GM12878 (cell line): ENCODE data around the gene TCERG1L. TPM values are rescaled to one million over a fixed set of nuclear protein-coding genes. Genes with fewer than 3 reads are reported as not detected.

Experiments used
- ATAC-seq: fragments of 200-7000 bp; cut with Tn5 transposase; 3 replicates; pipeline ENCODE4 v1.9.1; 2020; ENCODE audit warnings: mild to moderate bottlenecking, moderate library complexity
- BruUV-seq: library from RNA; stranded (reverse); fragments of 400-500 nt; replicated peaks from 2 replicates; lab custom pipeline; 2021; lab: Mats Ljungman, UMichigan
- CTCF ChIA-PET: fragments of 300-600 bp; sonication (Branson Sonifier 250); formaldehyde crosslinking; extraction: SDS; loops from one replicate; lab custom pipeline; 2021; ENCODE audit warnings: inconsistent platforms; lab: Yijun Ruan, JAX
- POLR2A ChIA-PET: fragments of 350-600 bp; formaldehyde crosslinking; extraction: SDS; loops from one replicate; lab custom pipeline; 2021; ENCODE audit warnings: inconsistent platforms; lab: Charles Lee
- RAD21 ChIA-PET: fragments of 300-600 bp; sonication (Branson Sonifier 250); formaldehyde crosslinking; loops from one replicate; lab custom pipeline; 2023; ENCODE audit warnings: antibody characterized with exemption; ENCODE audit not compliant: unreplicated experiment; lab: Charles Lee
- SMC1A ChIA-PET: fragments of 300-600 bp; sonication (Branson Sonifier 250); formaldehyde crosslinking; loops from one replicate; lab custom pipeline; 2023; ENCODE audit not compliant: unreplicated experiment, uncharacterized antibody; lab: Charles Lee
- DNase-seq: peaks from one replicate; pipeline ENCODE4 v3.0.0-alpha.2; 2011; ENCODE audit warnings: low read depth, low spot score
- FAIRE-seq: peaks from 3 replicates; lab custom pipeline; 2011; peaks lifted over from hg19 to GRCh38; lab: Jason Lieb, UNC
- H2AFZ ChIP-seq: 2 replicates; pipeline ENCODE4 v1.6.0; 2011; ENCODE audit warnings: low read depth, low read length, control low read depth; ENCODE audit not compliant: control insufficient read depth
- H3K27ac ChIP-seq: 2 replicates; pipeline ENCODE4 v1.5.1; 2011; ENCODE audit warnings: control low read depth; ENCODE audit not compliant: control insufficient read depth, insufficient read depth
- H3K27me3 ChIP-seq, 2 experiments: replicated peaks in 1 of 2; 2 replicates each; pipeline versions ENCODE4 v1.6.0 to v1.6.1; 2011; ENCODE audit warnings: low read length in 1 of 2; ENCODE audit not compliant: control insufficient read depth in 2 of 2, insufficient read depth in 2 of 2
- H3K36me3 ChIP-seq, 2 experiments: 2 replicates each; pipeline ENCODE4 v1.5.1; 2011; ENCODE audit warnings: low read length in 1 of 2; ENCODE audit not compliant: control insufficient read depth in 2 of 2, insufficient read depth in 2 of 2
- H3K4me1 ChIP-seq: 2 replicates; pipeline ENCODE4 v1.6.1; 2011; ENCODE audit warnings: mild to moderate bottlenecking, low read length, moderate library complexity, mixed read lengths; ENCODE audit not compliant: control insufficient read depth, insufficient read depth
- H3K4me2 ChIP-seq: 2 replicates; pipeline ENCODE4 v1.6.0; 2011; ENCODE audit warnings: control low read depth; ENCODE audit not compliant: control insufficient read depth, insufficient read depth
- H3K4me3 ChIP-seq: fragments of 200-600 bp; sonication (generic); 2 replicates; pipeline ENCODE4 v1.5.1; 2016
- H3K79me2 ChIP-seq: 2 replicates; pipeline ENCODE4 v1.6.0; 2011; ENCODE audit warnings: low read length; ENCODE audit not compliant: control insufficient read depth, insufficient read depth
- H3K9ac ChIP-seq: 2 replicates; pipeline ENCODE4 v1.8.0; 2011; ENCODE audit warnings: low read length, control low read depth, mixed read lengths; ENCODE audit not compliant: control insufficient read depth, insufficient read depth
- H3K9me3 ChIP-seq: replicated peaks from 3 replicates; pipeline ENCODE4 v1.5.1; 2011; ENCODE audit warnings: mild to moderate bottlenecking, low read length; ENCODE audit not compliant: control insufficient read depth, insufficient read depth
- H4K20me1 ChIP-seq: 2 replicates; pipeline ENCODE4 v1.6.0; 2011; ENCODE audit not compliant: control insufficient read depth, insufficient read depth
- CBX5 ChIP-seq: sonication (generic); IDR thresholded peaks from 2 replicates; pipeline ENCODE4 v1.6.1; 2016; ENCODE audit warnings: low read depth, moderate library complexity, mild to moderate bottlenecking, inconsistent platforms
- EZH2 ChIP-seq: IDR thresholded peaks from 2 replicates; pipeline ENCODE4 v1.6.1; 2012; ENCODE audit warnings: low read depth, mild to moderate bottlenecking, control low read depth, inconsistent platforms, low read length, borderline replicate concordance; ENCODE audit not compliant: control insufficient read depth
- HCFC1 ChIP-seq: fragments of 150-350 bp; IDR thresholded peaks from 2 replicates; pipeline ENCODE4 v1.6.1; 2014; ENCODE audit warnings: low read length
- HDAC2 ChIP-seq: fragments of 200-600 bp; sonication (generic); IDR thresholded peaks from 2 replicates; pipeline ENCODE4 v1.6.1; 2017
- JUNB ChIP-seq: IDR thresholded peaks from 2 replicates; pipeline ENCODE4 v1.6.1; 2016; ENCODE audit warnings: antibody characterized with exemption, mild to moderate bottlenecking
- NFIC ChIP-seq: IDR thresholded peaks from 2 replicates; pipeline ENCODE4 v1.6.1; 2012; ENCODE audit warnings: low read depth, mild to moderate bottlenecking, inconsistent platforms, low read length, moderate library complexity
- NR2F1 ChIP-seq: fragments of 450-650 bp; conservative IDR thresholded peaks from 2 replicates; pipeline ENCODE4 v1.6.1; 2017; ENCODE audit warnings: mild to moderate bottlenecking
- RCOR1 ChIP-seq: conservative IDR thresholded peaks from 2 replicates; pipeline ENCODE4 v1.6.1; 2012; ENCODE audit warnings: low read depth, low read length, improper control_type of control experiment
- RUNX3 ChIP-seq: IDR thresholded peaks from 2 replicates; pipeline ENCODE4 v1.6.1; 2012; ENCODE audit warnings: low read length, inconsistent platforms
- SP1 ChIP-seq: IDR thresholded peaks from one replicate; pipeline ENCODE4 v1.6.1; 2011; ENCODE audit warnings: low read depth, low read length
- STAT1 ChIP-seq: fragments of 450-650 bp; conservative IDR thresholded peaks from 2 replicates; pipeline ENCODE4 v1.6.1; 2014; ENCODE audit warnings: antibody characterized with exemption, mild to moderate bottlenecking
- SUPT20H ChIP-seq: IDR thresholded peaks from 2 replicates; pipeline ENCODE4 v1.6.1; 2011; ENCODE audit warnings: low read depth, mild to moderate bottlenecking, low read length, moderate library complexity, borderline replicate concordance; ENCODE audit not compliant: control insufficient read depth
- SUZ12 ChIP-seq: fragments of 200-600 bp; sonication (generic); IDR thresholded peaks from one replicate; pipeline ENCODE4 v1.6.1; 2018; ENCODE audit warnings: antibody characterized with exemption, mild to moderate bottlenecking; ENCODE audit not compliant: unreplicated experiment
- TCF12 ChIP-seq: IDR thresholded peaks from 2 replicates; pipeline ENCODE4 v1.6.1; 2011; ENCODE audit warnings: low read depth, mild to moderate bottlenecking, low read length
- ZBED1 ChIP-seq: IDR thresholded peaks from 2 replicates; pipeline ENCODE4 v1.6.1; 2016; ENCODE audit warnings: borderline replicate concordance
- WGBS: methylation state at CpG from one replicate; pipeline ENCODE4 v1.1.6; 2016; ENCODE audit warnings: low lambda C conversion rate; ENCODE audit not compliant: insufficient replicate concordance, insufficient coverage; ENCODE audit errors: missing lambda C conversion rate; 5-methylcytosine and 5-hydroxymethylcytosine counted together
- in situ Hi-C: fragments of 300-500 bp; cut with MboI; formaldehyde crosslinking; loops from 9 replicates; pipeline ENCODE4 v1.14.3; 2018; ENCODE audit warnings: mixed read lengths
- intact Hi-C: fragments of 100-400 bp; cut with micrococcal nuclease; formaldehyde crosslinking; loops from one replicate; pipeline ENCODE4 v1.14.2; 2022; ENCODE audit not compliant: unreplicated experiment
- polyA plus RNA-seq, 11 experiments: library from polyadenylated mRNA; depleted of rRNA in 4 of 11; unstranded in 6 of 11; stranded (reverse) in 5 of 11; fragments of >200 nt; fragmentation: Nextera tagmentation in 4 of 11; fragmentation: Illumina TruSeq in 1 of 11; extraction: Ambion mirVana in 4 of 11; extraction: Trizol in 1 of 11; gene quantifications; 1 replicate in 1 of 11; 2 replicates in 10 of 11; pipeline versions ENCODE4 v1.2.1 to v1.2.3, GENCODE V29; 2011 to 2016; ENCODE audit warnings: inconsistent platforms in 2 of 11, missing spikeins in 2 of 11, low read depth in 1 of 11
- total RNA-seq, 4 experiments: library from RNA; depleted of rRNA in 3 of 4; stranded (reverse); fragments of >200 nt in 3 of 4; fragmentation: Illumina TruSeq in 1 of 4; extraction: Trizol in 1 of 4; gene quantifications; 2 replicates each; pipeline versions ENCODE4 v1.2.1 to v1.2.3, GENCODE V29; 2013 to 2021
- TF ChIP-seq, protein P1 (sequence below), 3 experiments: IDR thresholded peaks in 2 of 3; conservative IDR thresholded peaks in 1 of 3; 2 replicates each; pipeline ENCODE4 v1.5.1; 2011; ENCODE audit warnings: low read depth in 3 of 3, low read length in 3 of 3, mild to moderate bottlenecking in 3 of 3, control low read depth in 2 of 3, moderate library complexity in 2 of 3, inconsistent platforms in 1 of 3, mixed read lengths in 1 of 3; ENCODE audit not compliant: control insufficient read depth in 2 of 3, insufficient read depth in 1 of 3; ENCODE audit errors: extremely low read depth in 1 of 3
- TF ChIP-seq, protein P2 (sequence below): fragments of 450-650 bp; IDR thresholded peaks from 2 replicates; pipeline ENCODE4 v1.6.1; 2017; ENCODE audit warnings: borderline replicate concordance
- TF ChIP-seq, protein P3 (sequence below): fragments of 450-650 bp; IDR thresholded peaks from 2 replicates; pipeline ENCODE4 v1.6.1; 2018; ENCODE audit warnings: mild to moderate bottlenecking, low read depth, moderate library complexity; ENCODE audit not compliant: partially characterized antibody
- TF ChIP-seq, protein P4 (sequence below): fragments of 450-650 bp; conservative IDR thresholded peaks from 2 replicates; pipeline ENCODE4 v1.6.1; 2017; ENCODE audit warnings: mild to moderate bottlenecking, moderate library complexity

TCERG1L gene
- total and polyA plus RNA-seq, 10 of the 15 experiments (the other 5 are each of a cell fraction or from before 2014, with no cell fraction given) = not detected

DNA sequence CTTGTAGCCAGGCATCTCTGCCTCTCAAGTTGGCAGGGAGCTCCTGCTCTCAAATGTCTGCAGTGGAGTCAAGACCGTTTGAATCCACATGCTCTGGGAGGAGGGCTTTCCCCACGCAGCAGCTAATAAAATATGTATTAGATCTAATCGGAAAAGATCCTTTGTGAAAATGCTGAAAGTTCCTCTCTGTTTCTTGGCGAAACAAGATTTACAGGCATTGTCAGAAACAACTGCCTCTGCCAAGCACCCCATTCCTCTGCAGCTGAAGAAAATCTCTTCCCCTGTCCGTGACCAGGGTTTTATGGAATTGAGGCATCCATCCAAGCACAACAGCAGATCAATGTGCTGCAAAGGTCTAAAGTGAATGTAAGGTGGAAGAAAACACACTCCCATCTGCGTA, 165.8 kb downstream of the TCERG1L start:
- FAIRE-seq = no peak
- ATAC-seq = no peak
- no TSS peak for BruUV-seq
- Histone ChIP-seq H3K9me3 (no peaks in the 10 kb centered on the region; the same call in 2 of the 3 replicates), H3K4me1 (no peaks in the 10 kb centered on the region), H4K20me1 (no peaks in the 10 kb centered on the region), H3K27ac (no peak overlapping the region), H3K36me3 (no peaks in the 10 kb centered on the region), H3K9ac (no peak overlapping the region), H2AFZ (no peak overlapping the region), H3K79me2 (no peaks in the 10 kb centered on the region), H3K27me3 (no peaks in the 10 kb centered on the region), H3K4me2 (no peak overlapping the region), H3K4me3 (no peak overlapping the region)
- intact Hi-C loops = no loop called here
- in situ Hi-C loops = no loop called here
- WGBS = 24% methylated on average over 6 of the region's 6 CpGs
- POLR2A ChIA-PET = no interaction called here
- RAD21 ChIA-PET = no interaction called here
- SMC1A ChIA-PET = no interaction called here
- DNase-seq = no peak
- CTCF ChIA-PET = no interaction called here
- TF ChIP-seq NR2F1 = no peak
- no peak for TF ChIP-seq HDAC2
- TF ChIP-seq, protein P1, sequence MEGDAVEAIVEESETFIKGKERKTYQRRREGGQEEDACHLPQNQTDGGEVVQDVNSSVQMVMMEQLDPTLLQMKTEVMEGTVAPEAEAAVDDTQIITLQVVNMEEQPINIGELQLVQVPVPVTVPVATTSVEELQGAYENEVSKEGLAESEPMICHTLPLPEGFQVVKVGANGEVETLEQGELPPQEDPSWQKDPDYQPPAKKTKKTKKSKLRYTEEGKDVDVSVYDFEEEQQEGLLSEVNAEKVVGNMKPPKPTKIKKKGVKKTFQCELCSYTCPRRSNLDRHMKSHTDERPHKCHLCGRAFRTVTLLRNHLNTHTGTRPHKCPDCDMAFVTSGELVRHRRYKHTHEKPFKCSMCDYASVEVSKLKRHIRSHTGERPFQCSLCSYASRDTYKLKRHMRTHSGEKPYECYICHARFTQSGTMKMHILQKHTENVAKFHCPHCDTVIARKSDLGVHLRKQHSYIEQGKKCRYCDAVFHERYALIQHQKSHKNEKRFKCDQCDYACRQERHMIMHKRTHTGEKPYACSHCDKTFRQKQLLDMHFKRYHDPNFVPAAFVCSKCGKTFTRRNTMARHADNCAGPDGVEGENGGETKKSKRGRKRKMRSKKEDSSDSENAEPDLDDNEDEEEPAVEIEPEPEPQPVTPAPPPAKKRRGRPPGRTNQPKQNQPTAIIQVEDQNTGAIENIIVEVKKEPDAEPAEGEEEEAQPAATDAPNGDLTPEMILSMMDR (IDR thresholded peaks at IDR 0.05 in 2 of 3, conservative IDR thresholded peaks at IDR 0.05 in 1 of 3; ENCODE audit: control insufficient read depth in 2 of 3, extremely low read depth in 1 of 3, insufficient read depth in 1 of 3, low read depth in 3 of 3, low read length in 3 of 3) = no peak
- no peak for TF ChIP-seq RUNX3
- TF ChIP-seq SUPT20H = no peak
- TF ChIP-seq CBX5 = no peak
- TF ChIP-seq STAT1 = no peak
- TF ChIP-seq HCFC1 = no peak
- TF ChIP-seq NFIC = no peak
- TF ChIP-seq EZH2 = no peak
- TF ChIP-seq, protein P2, sequence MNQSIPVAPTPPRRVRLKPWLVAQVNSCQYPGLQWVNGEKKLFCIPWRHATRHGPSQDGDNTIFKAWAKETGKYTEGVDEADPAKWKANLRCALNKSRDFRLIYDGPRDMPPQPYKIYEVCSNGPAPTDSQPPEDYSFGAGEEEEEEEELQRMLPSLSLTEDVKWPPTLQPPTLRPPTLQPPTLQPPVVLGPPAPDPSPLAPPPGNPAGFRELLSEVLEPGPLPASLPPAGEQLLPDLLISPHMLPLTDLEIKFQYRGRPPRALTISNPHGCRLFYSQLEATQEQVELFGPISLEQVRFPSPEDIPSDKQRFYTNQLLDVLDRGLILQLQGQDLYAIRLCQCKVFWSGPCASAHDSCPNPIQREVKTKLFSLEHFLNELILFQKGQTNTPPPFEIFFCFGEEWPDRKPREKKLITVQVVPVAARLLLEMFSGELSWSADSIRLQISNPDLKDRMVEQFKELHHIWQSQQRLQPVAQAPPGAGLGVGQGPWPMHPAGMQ = no peak
- TF ChIP-seq ZBED1 = no peak
- TF ChIP-seq, protein P3, sequence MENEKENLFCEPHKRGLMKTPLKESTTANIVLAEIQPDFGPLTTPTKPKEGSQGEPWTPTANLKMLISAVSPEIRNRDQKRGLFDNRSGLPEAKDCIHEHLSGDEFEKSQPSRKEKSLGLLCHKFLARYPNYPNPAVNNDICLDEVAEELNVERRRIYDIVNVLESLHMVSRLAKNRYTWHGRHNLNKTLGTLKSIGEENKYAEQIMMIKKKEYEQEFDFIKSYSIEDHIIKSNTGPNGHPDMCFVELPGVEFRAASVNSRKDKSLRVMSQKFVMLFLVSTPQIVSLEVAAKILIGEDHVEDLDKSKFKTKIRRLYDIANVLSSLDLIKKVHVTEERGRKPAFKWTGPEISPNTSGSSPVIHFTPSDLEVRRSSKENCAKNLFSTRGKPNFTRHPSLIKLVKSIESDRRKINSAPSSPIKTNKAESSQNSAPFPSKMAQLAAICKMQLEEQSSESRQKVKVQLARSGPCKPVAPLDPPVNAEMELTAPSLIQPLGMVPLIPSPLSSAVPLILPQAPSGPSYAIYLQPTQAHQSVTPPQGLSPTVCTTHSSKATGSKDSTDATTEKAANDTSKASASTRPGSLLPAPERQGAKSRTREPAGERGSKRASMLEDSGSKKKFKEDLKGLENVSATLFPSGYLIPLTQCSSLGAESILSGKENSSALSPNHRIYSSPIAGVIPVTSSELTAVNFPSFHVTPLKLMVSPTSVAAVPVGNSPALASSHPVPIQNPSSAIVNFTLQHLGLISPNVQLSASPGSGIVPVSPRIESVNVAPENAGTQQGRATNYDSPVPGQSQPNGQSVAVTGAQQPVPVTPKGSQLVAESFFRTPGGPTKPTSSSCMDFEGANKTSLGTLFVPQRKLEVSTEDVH = no peak
- no peak for TF ChIP-seq JUNB
- TF ChIP-seq, protein P4, sequence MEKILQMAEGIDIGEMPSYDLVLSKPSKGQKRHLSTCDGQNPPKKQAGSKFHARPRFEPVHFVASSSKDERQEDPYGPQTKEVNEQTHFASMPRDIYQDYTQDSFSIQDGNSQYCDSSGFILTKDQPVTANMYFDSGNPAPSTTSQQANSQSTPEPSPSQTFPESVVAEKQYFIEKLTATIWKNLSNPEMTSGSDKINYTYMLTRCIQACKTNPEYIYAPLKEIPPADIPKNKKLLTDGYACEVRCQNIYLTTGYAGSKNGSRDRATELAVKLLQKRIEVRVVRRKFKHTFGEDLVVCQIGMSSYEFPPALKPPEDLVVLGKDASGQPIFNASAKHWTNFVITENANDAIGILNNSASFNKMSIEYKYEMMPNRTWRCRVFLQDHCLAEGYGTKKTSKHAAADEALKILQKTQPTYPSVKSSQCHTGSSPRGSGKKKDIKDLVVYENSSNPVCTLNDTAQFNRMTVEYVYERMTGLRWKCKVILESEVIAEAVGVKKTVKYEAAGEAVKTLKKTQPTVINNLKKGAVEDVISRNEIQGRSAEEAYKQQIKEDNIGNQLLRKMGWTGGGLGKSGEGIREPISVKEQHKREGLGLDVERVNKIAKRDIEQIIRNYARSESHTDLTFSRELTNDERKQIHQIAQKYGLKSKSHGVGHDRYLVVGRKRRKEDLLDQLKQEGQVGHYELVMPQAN = no peak
- no peak for TF ChIP-seq TCF12
- no peak for TF ChIP-seq RCOR1
- TF ChIP-seq SP1 = no peak
- no peak for TF ChIP-seq SUZ12
